ENCODE results near the gene MLLT11.

The MLLT11 gene

GRCh38 chr1:151059109-151060006 is 839 bp upstream of the MLLT11 start, which contains the start of gene CDC42SE1:
TSS of gene CDC42SE1 (minus strand) at chr1:151059622. CDS start at chr1:151055730, 3,892 bp downstream.
- TF ChIP-seq CEBPB (IDR thresholded peaks at IDR 0.05): peak; percentile 97
- TF ChIP-seq, protein P1, sequence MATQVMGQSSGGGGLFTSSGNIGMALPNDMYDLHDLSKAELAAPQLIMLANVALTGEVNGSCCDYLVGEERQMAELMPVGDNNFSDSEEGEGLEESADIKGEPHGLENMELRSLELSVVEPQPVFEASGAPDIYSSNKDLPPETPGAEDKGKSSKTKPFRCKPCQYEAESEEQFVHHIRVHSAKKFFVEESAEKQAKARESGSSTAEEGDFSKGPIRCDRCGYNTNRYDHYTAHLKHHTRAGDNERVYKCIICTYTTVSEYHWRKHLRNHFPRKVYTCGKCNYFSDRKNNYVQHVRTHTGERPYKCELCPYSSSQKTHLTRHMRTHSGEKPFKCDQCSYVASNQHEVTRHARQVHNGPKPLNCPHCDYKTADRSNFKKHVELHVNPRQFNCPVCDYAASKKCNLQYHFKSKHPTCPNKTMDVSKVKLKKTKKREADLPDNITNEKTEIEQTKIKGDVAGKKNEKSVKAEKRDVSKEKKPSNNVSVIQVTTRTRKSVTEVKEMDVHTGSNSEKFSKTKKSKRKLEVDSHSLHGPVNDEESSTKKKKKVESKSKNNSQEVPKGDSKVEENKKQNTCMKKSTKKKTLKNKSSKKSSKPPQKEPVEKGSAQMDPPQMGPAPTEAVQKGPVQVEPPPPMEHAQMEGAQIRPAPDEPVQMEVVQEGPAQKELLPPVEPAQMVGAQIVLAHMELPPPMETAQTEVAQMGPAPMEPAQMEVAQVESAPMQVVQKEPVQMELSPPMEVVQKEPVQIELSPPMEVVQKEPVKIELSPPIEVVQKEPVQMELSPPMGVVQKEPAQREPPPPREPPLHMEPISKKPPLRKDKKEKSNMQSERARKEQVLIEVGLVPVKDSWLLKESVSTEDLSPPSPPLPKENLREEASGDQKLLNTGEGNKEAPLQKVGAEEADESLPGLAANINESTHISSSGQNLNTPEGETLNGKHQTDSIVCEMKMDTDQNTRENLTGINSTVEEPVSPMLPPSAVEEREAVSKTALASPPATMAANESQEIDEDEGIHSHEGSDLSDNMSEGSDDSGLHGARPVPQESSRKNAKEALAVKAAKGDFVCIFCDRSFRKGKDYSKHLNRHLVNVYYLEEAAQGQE (IDR thresholded peaks at IDR 0.05; ENCODE audit: low read depth): no peak
- TF ChIP-seq CREB1 (IDR thresholded peaks at IDR 0.05; ENCODE audit: low read depth): no peak
- TF ChIP-seq NFIC (IDR thresholded peaks at IDR 0.05): 0 out of 2 replicates have a peak, but pooled peaks have one; percentile 10
- TF ChIP-seq TCF12 (IDR thresholded peaks at IDR 0.05; ENCODE audit: low read depth): peak; percentile 31; the same call in 1 of the 2 replicates
- TF ChIP-seq RAD21 (IDR thresholded peaks at IDR 0.05; ENCODE audit: low read depth): peak; percentile 33; the same call in 1 of the 2 replicates
- TF ChIP-seq, protein P2, sequence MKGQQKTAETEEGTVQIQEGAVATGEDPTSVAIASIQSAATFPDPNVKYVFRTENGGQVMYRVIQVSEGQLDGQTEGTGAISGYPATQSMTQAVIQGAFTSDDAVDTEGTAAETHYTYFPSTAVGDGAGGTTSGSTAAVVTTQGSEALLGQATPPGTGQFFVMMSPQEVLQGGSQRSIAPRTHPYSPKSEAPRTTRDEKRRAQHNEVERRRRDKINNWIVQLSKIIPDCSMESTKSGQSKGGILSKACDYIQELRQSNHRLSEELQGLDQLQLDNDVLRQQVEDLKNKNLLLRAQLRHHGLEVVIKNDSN (IDR thresholded peaks at IDR 0.05): no peak; the same call in 1 of the 2 replicates
- TF ChIP-seq TAF1 (IDR thresholded peaks at IDR 0.05; ENCODE audit: low read depth): peak; percentile 77
- TF ChIP-seq, protein P3, sequence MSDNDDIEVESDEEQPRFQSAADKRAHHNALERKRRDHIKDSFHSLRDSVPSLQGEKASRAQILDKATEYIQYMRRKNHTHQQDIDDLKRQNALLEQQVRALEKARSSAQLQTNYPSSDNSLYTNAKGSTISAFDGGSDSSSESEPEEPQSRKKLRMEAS (IDR thresholded peaks at IDR 0.05): peak; percentile 69
- no peak; the same call in 1 of the 2 replicates for TF ChIP-seq TEAD4 (IDR thresholded peaks at IDR 0.05)
- TF ChIP-seq EP300 (IDR thresholded peaks at IDR 0.05; ENCODE audit: borderline replicate concordance): 0 out of 2 replicates have a peak, but pooled peaks have one; percentile 16
- TF ChIP-seq ZBTB7A (IDR thresholded peaks at IDR 0.05; ENCODE audit: low read depth): peak; percentile 94
- peak; percentile 51; the same call in 1 of the 2 replicates for TF ChIP-seq EGR1 (IDR thresholded peaks at IDR 0.05)

DNA sequence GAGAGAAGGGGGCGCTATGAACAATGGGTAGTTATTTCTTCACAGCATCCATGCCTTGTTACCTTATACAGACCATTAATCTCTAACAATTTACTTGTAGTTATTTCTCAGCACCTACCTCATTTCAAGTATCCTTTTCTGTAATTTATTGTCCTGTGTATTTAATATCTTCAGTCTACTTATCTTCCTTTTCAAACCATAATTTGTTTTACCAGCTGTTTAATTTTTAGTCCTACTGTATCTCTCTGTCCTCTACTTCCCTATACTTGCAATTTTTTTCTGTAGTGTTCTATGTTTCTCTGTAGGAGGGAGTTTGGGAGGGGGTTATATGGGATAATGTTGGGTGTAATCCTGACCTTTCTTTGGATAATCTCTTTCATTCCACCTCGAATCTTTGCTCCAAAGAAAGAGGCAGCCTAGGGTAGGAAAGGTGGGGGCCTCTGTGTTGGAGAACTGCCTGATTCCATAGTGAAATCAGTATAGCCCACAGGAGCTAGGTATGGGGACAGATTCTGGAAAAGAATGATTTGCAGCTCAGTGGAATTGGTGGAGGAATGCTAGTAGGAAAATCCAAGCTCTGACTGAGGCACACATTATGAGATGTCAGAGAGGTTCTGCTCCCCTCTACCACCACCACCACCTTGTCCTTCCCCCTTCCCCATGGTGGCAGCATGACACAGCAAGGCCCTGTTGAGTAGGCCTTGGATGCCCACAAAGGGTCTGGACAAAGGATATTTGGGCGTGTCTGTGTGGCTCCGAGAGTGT is 642 bp downstream of the MLLT11 start:
- no peak for TF ChIP-seq NFIC (IDR thresholded peaks at IDR 0.05)
- TF ChIP-seq EGR1 (IDR thresholded peaks at IDR 0.05): no peak
- no peak for TF ChIP-seq EP300 (IDR thresholded peaks at IDR 0.05; ENCODE audit: borderline replicate concordance)
- TF ChIP-seq, protein P1 (IDR thresholded peaks at IDR 0.05; ENCODE audit: low read depth): no peak

DNA sequence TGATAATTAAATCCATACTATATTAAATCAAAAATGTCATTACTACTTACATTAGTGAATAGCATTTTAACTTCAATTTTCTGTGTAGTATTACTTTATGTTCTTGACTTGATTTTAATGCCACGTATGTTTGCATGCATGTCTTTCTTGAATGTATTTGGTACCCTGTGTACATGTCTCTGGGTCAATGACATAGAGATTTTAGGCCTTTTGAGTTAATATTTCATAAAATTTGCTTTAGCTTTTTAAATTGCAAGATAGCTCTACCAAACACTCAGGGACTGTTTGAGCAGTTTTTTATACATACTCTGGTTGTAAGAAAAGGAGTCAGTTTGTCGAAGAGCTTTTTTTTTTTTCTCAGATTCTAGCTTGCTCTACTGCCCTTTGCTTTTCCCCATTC is 1.5 kb downstream of the MLLT11 start:
- TF ChIP-seq ZBTB7A (IDR thresholded peaks at IDR 0.05; ENCODE audit: low read depth) (no peak), EP300 (IDR thresholded peaks at IDR 0.05; ENCODE audit: borderline replicate concordance) (no peak), TAF1 (IDR thresholded peaks at IDR 0.05; ENCODE audit: low read depth) (no peak), NFIC (IDR thresholded peaks at IDR 0.05) (no peak), CREB1 (IDR thresholded peaks at IDR 0.05; ENCODE audit: low read depth) (no peak), CEBPB (IDR thresholded peaks at IDR 0.05) (no peak), TCF12 (IDR thresholded peaks at IDR 0.05; ENCODE audit: low read depth) (no peak), EGR1 (IDR thresholded peaks at IDR 0.05) (no peak), TEAD4 (IDR thresholded peaks at IDR 0.05) (no peak), RAD21 (IDR thresholded peaks at IDR 0.05; ENCODE audit: low read depth) (no peak), YY1 (IDR thresholded peaks at IDR 0.05; ENCODE audit: low read depth) (no peak), FOXM1 (IDR thresholded peaks at IDR 0.05; ENCODE audit: borderline replicate concordance, low read depth) (no peak)
- TF ChIP-seq, protein P2 (IDR thresholded peaks at IDR 0.05): no peak
- TF ChIP-seq, protein P1 (IDR thresholded peaks at IDR 0.05; ENCODE audit: low read depth): no peak
